ENCODE measurements around the gene SDK2. TPM values are rescaled to one million over a fixed set of nuclear protein-coding genes. Genes with fewer than 3 reads are reported as not detected.
A peak's percentile ranks its signal among the peaks of the same experiment; 100 is the strongest.

The SDK2 gene
- total RNA-seq, 1 donor from 2014 or later: 31.8 TPM

DNA sequence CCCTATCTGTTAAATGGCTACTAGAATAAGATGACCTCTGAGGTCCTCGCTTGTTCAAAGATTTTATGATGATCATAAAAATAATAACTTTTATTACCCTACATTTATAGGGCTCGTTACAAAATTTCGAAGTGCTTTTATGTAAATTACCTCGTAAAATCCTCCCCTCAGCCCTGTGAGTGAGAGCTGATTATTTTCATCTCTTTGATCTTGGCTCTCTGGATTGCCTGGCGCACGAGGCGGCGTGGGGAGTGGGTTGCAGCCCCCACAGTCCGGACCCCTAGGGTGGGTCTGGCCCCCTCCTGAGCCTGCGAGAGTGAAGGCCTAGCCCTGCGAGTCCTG, 1.6 kb downstream of the SDK2 start:
- Mint-ChIP-seq H3K36me3 (no peaks in the 10 kb centered on the region), H3K27me3 (ENCODE audit: low read depth) (peaks cover 15% of the 10 kb centered on the region), H3K4me1 (peaks cover 44% of the 10 kb centered on the region), H3K27ac (peak overlapping the region; percentile 50), H3K9me3 (no peaks in the 10 kb centered on the region), H3K4me3 (peak overlapping the region; percentile 87)
- TF ChIP-seq, protein P1, sequence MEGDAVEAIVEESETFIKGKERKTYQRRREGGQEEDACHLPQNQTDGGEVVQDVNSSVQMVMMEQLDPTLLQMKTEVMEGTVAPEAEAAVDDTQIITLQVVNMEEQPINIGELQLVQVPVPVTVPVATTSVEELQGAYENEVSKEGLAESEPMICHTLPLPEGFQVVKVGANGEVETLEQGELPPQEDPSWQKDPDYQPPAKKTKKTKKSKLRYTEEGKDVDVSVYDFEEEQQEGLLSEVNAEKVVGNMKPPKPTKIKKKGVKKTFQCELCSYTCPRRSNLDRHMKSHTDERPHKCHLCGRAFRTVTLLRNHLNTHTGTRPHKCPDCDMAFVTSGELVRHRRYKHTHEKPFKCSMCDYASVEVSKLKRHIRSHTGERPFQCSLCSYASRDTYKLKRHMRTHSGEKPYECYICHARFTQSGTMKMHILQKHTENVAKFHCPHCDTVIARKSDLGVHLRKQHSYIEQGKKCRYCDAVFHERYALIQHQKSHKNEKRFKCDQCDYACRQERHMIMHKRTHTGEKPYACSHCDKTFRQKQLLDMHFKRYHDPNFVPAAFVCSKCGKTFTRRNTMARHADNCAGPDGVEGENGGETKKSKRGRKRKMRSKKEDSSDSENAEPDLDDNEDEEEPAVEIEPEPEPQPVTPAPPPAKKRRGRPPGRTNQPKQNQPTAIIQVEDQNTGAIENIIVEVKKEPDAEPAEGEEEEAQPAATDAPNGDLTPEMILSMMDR (IDR thresholded peaks at IDR 0.05; ENCODE audit: unreplicated experiment): no peak
- DNase-seq (ENCODE audit: low spot score in 2 of 2, unreplicated experiment in 2 of 2): no peak

DNA sequence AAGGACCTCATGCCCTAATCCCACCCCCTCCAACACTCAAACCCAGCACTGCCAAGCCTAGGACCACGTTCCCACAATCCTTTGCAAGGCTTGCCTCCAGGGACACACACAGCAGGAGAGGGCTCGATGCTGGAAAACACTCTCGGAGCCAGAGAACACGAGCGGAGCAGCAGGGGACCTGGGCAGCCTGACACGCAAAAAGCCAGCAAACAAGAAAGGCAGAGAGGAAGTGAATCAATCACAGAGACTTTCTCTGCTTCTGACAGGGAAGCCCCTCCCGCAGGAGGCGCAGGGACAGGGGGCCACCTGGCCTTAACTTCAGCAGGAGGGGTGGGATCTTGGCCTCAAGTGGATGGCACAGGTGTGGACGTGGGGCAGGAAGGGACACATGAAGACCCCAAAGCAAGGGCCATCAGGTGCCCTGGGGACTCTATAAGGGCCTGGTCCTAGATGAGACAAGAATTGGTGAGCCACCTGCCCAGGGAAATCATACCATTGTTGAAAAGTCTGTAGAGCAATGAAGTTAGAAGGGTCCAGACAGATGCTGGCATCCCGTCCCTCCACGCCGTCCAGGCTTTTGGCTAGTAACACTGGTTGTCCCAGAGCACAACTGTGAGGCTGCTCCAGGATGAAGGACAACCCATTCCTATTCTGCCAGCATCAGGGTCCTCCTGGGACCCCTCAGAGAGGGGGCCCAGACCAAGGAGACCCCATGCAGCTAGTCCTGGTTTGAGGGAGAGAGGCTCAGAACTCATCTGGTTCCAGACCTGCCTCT, 2.2 kb downstream of the SDK2 start:
- Mint-ChIP-seq H3K9me3 (no peaks in the 10 kb centered on the region), H3K27ac (peak overlapping the region; percentile 3), H3K36me3 (no peaks in the 10 kb centered on the region), H3K4me3 (peak overlapping the region; percentile 87), H3K4me1 (peaks cover 44% of the 10 kb centered on the region), H3K27me3 (ENCODE audit: low read depth) (peaks cover 9% of the 10 kb centered on the region)
- DNase-seq (ENCODE audit: low spot score in 2 of 2, unreplicated experiment in 2 of 2): no peak
- TF ChIP-seq, protein P1 (IDR thresholded peaks at IDR 0.05; ENCODE audit: unreplicated experiment): no peak

DNA sequence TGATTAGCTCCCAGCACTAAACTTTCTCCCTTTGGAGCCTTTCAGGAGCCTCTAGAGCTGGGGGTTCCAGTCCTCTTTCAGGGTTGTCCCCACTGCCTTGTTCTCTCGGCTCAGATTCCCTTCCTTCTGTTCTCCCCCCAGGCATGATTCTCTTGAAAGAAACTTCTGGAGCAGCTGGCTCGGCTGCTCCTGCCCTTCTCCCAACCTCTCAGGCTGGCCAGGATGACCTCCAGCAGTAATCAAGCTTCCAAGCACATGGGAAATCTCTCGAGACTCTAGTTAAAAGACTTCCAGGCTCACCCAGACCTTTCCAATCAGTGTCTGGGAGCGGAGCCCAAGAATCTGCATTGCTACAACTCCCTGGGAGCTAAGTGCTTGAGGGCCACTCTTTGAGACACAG, 3.6 kb downstream of the SDK2 start:
- Mint-ChIP-seq H3K27ac (no peak overlapping the region), H3K36me3 (no peaks in the 10 kb centered on the region), H3K27me3 (ENCODE audit: low read depth) (peaks cover 2% of the 10 kb centered on the region), H3K9me3 (no peaks in the 10 kb centered on the region), H3K4me1 (peaks cover 42% of the 10 kb centered on the region), H3K4me3 (no peak overlapping the region)
- DNase-seq (ENCODE audit: low spot score in 2 of 2, unreplicated experiment in 2 of 2): no peak
- TF ChIP-seq, protein P1 (IDR thresholded peaks at IDR 0.05; ENCODE audit: unreplicated experiment): no peak

DNA sequence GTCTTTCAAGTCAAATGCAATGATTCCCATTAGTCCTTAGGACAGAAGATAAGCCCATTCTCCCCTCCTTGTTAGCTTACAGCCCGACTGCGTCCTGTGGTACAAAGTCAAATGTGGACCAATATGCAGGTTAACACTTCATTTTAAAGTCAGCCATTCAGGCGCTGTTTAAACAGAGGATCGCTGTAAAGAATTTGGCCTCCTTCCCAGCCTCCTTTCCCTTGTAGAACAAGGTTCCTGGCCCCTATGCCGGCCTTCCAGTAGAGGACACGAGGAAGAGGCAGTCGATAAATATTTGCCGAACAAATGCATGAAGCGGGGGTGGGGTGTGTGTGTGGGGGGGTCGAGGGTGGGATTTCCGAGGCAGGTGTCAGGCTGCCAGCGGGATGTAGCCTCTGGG, 4.3 kb downstream of the SDK2 start:
- Mint-ChIP-seq H3K4me1 (peaks cover 38% of the 10 kb centered on the region), H3K27ac (no peak overlapping the region), H3K36me3 (no peaks in the 10 kb centered on the region), H3K9me3 (no peaks in the 10 kb centered on the region), H3K4me3 (no peak overlapping the region), H3K27me3 (ENCODE audit: low read depth) (peaks cover 2% of the 10 kb centered on the region)
- TF ChIP-seq, protein P1 (IDR thresholded peaks at IDR 0.05; ENCODE audit: unreplicated experiment): no peak
- no peak for DNase-seq (ENCODE audit: low spot score in 2 of 2, unreplicated experiment in 2 of 2)

DNA sequence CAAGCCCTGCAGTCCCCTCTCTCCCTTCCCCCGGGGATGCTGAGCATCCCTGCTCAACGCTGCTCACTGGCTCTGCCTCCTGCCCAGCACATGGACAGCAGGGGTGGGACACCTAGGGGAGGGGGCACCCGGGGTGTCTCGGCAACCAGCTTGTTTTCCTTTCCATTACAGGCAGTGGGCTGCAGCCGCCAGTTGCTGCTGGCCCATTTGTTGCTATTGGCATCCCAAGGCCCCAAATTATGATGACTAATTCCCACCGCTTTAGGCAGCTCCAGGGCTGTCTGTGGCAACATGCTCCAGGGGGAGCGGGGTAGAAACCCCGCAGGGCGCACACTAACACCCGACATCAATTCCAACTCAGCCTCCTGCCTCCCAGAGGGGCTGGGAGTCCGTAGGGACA, 4.9 kb downstream of the SDK2 start:
- TF ChIP-seq, protein P1 (IDR thresholded peaks at IDR 0.05; ENCODE audit: unreplicated experiment): no peak
- DNase-seq (ENCODE audit: low spot score in 2 of 2, unreplicated experiment in 2 of 2): no peak
- H3K4me3 Mint-ChIP-seq: no peak overlapping the region
- H3K9me3 Mint-ChIP-seq: no peaks in the 10 kb centered on the region
- H3K36me3 Mint-ChIP-seq: no peaks in the 10 kb centered on the region
- H3K27ac Mint-ChIP-seq: no peak overlapping the region
- peaks cover 38% of the 10 kb centered on the region for H3K4me1 Mint-ChIP-seq
- peaks cover 2% of the 10 kb centered on the region for H3K27me3 Mint-ChIP-seq (ENCODE audit: low read depth)

Data from mesothelial cell of epicardium (in vitro differentiated cells).